ENCODE results near the gene FBXL3.

GRCh38 chr13:77019756-77020155 is 7.2 kb downstream of the FBXL3 start:
- TF ChIP-seq EZH2 (IDR thresholded peaks at IDR 0.05) (no peak), CTCF (IDR thresholded peaks at IDR 0.05) (no peak), EZH2phosphoT487 (IDR thresholded peaks at IDR 0.05) (no peak)

Data from neural progenitor cell (in vitro differentiated cells).